HepG2 (cell line): ENCODE data around the gene CAMKMT. TPM values are rescaled to one million over a fixed set of nuclear protein-coding genes. Genes with fewer than 3 reads are reported as not detected.

Experiments used
- AKNA ChIP-seq: sonication (generic); formaldehyde crosslinking; IDR thresholded peaks from 2 replicates; pipeline ENCODE4 v1.4.0; 2020; ENCODE audit warnings: missing genetic modification reagents, borderline replicate concordance
- ARHGAP35 ChIP-seq: sonication (generic); formaldehyde crosslinking; IDR thresholded peaks from 2 replicates; pipeline ENCODE4 v1.9.0; 2022; ENCODE audit warnings: mild to moderate bottlenecking, inconsistent platforms, moderate library complexity, missing genetic modification reagents, borderline replicate concordance
- BCL6 ChIP-seq: IDR thresholded peaks from 2 replicates; pipeline ENCODE4 v1.6.1; 2016; ENCODE audit warnings: missing genetic modification reagents, missing compliant biosample characterization
- CHD2 ChIP-seq: IDR thresholded peaks from 2 replicates; pipeline ENCODE4 v1.6.1; 2011; ENCODE audit warnings: low read depth, low read length, improper control_type of control experiment
- GTF2F1 ChIP-seq: fragments of 150-350 bp; IDR thresholded peaks from 2 replicates; pipeline ENCODE4 v1.6.1; 2014; ENCODE audit warnings: low read length
- HOXA7 ChIP-seq: sonication (generic); formaldehyde crosslinking; IDR thresholded peaks from 2 replicates; pipeline ENCODE4 v1.8.1; 2022; ENCODE audit warnings: mild to moderate bottlenecking, missing genetic modification reagents, moderate library complexity
- NFATC3 ChIP-seq: sonication (generic); formaldehyde crosslinking; IDR thresholded peaks from 2 replicates; pipeline ENCODE4 v1.5.1; 2020; ENCODE audit warnings: mild to moderate bottlenecking, missing genetic modification reagents
- ZBTB33 ChIP-seq: sonication (generic); formaldehyde crosslinking; IDR thresholded peaks from 2 replicates; pipeline ENCODE4 v1.4.0; 2020; ENCODE audit warnings: missing genetic modification reagents
- ZNF407 ChIP-seq: sonication (generic); formaldehyde crosslinking; IDR thresholded peaks from one replicate; pipeline ENCODE4 v1.5.1; 2020; ENCODE audit warnings: mild to moderate bottlenecking, missing genetic modification reagents; ENCODE audit errors: not compliant biosample characterization
- ZNF563 ChIP-seq: sonication (generic); formaldehyde crosslinking; IDR thresholded peaks from 2 replicates; pipeline ENCODE4 v1.8.0; 2022; ENCODE audit warnings: mild to moderate bottlenecking, moderate library complexity, missing genetic modification reagents
- polyA plus RNA-seq, 8 experiments: library from polyadenylated mRNA; depleted of rRNA in 3 of 8; stranded (reverse) in 7 of 8; unstranded in 1 of 8; fragments of >200 nt; fragmentation: Illumina TruSeq in 4 of 8; extraction: Trizol in 4 of 8; gene quantifications; 2 replicates each; pipeline versions ENCODE4 v1.2.1 to v1.2.3, GENCODE V29; 2011 to 2016; ENCODE audit warnings: low read depth in 4 of 8, missing spikeins in 1 of 8, mixed read lengths in 1 of 8; ENCODE audit not compliant: insufficient read depth in 1 of 8
- total RNA-seq, 5 experiments: library from RNA; depleted of rRNA; stranded (reverse); fragments of >200 nt; fragmentation: Illumina TruSeq; extraction: Trizol; gene quantifications; 2 replicates each; pipeline ENCODE4 v1.2.3, GENCODE V29; 2016; ENCODE audit warnings: low read depth in 1 of 5

CAMKMT gene
- total and polyA plus RNA-seq, 2 of the 13 experiments (the other 11 are each of a cell fraction or from before 2014, with no cell fraction given): 6.9 to 20.8 TPM

- TF ChIP-seq ZNF407 (CRISPR knock-in tag) (no peak), NFATC3 (CRISPR knock-in tag) (peak; percentile 74; the same call in 1 of the 2 replicates), ZNF563 (CRISPR knock-in tag) (peak; percentile 82; the same call in 1 of the 2 replicates), HOXA7 (no peak), CHD2 (peak; percentile 52), ZBTB33 (no peak), GTF2F1 (no peak), BCL6 (CRISPR knock-in tag) (peak; percentile 51), ARHGAP35 (CRISPR knock-in tag) (no peak), AKNA (0 out of 2 replicates have a peak, but pooled peaks have one; percentile 64)
These were observed at the start of gene CAMKMT, which contains the start of gene PREPL (continued) for GRCh38 chr2:44361330-44362206.
